HCT116 (cell line): ENCODE measurements around the gene GTF2I. TPM values are rescaled to one million over a fixed set of nuclear protein-coding genes. Genes with fewer than 3 reads are reported as not detected.
"Not testable (repeated sequence)": the region's sequence is repeated elsewhere in the genome, so short reads cannot be mapped to it uniquely, and the experiment has no call there.

Experiments used
- ATAC-seq: fragments of 200-7000 bp; cut with Tn5 transposase; 2 replicates; pipeline ENCODE4 v1.9.1; 2020; ENCODE audit warnings: mild to moderate bottlenecking, moderate library complexity
- BruUV-seq: library from RNA; stranded (reverse); fragments of 400-500 nt; replicated peaks from 2 replicates; lab custom pipeline; 2021; lab: Mats Ljungman, UMichigan
- CTCF ChIA-PET: fragments of 300-600 bp; sonication (Branson Sonifier 250); formaldehyde crosslinking; loops from one replicate; lab custom pipeline; 2021; ENCODE audit warnings: antibody characterized with exemption; lab: Charles Lee
- POLR2A ChIA-PET: fragments of 300-600, 350-600 bp; sonication (Branson Sonifier 250); formaldehyde crosslinking; loops from one replicate; lab custom pipeline; 2021; ENCODE audit warnings: antibody characterized with exemption; lab: Charles Lee
- RAD21 ChIA-PET, 2 experiments: fragments of 300-600 bp; sonication (Branson Sonifier 250); formaldehyde crosslinking; loops; one replicate each; lab custom pipeline; 2023; ENCODE audit warnings: low total read pairs in 2 of 2; ENCODE audit not compliant: uncharacterized antibody in 2 of 2, unreplicated experiment in 2 of 2, low non-redundant PET in 1 of 2; lab: Charles Lee
- DNase-seq: peaks from one replicate; pipeline ENCODE4 v3.0.0-alpha.2; 2010; ENCODE audit warnings: low read depth, low spot score
- H2AFZ ChIP-seq: fragments of 200-600 bp; shearing (Covaris generic), sonication (generic); 2 replicates; pipeline ENCODE4 v1.6.1; 2017; ENCODE audit warnings: low read depth, mixed run types, mixed read lengths, antibody characterized with exemption, low read length; ENCODE audit not compliant: poor library complexity, severe bottlenecking
- H3K27ac ChIP-seq: 2 replicates; pipeline ENCODE4 v1.5.1; 2012; ENCODE audit warnings: low read depth, low read length
- H3K27me3 ChIP-seq: fragments of 200-600 bp; sonication (generic); 2 replicates; pipeline ENCODE4 v1.6.1; 2016; ENCODE audit warnings: mixed run types, low read length, mixed read lengths; ENCODE audit not compliant: insufficient read depth
- H3K36me3 ChIP-seq, 2 experiments: fragments of 200-500 bp in 1 of 2; fragments of 200-600 bp in 1 of 2; sonication (Bioruptor generic) in 1 of 2; sonication (generic) in 1 of 2; 2 replicates each; pipeline versions ENCODE4 v1.5.1 to v1.6.1; 2014 to 2016; ENCODE audit warnings: low read length in 2 of 2, inconsistent platforms in 1 of 2, mixed read lengths in 1 of 2, mixed run types in 1 of 2; ENCODE audit not compliant: insufficient read depth in 2 of 2, control insufficient read depth in 1 of 2
- H3K4me1 ChIP-seq, 2 experiments: fragments of 200-600 bp in 1 of 2; sonication (generic) in 1 of 2; 2 replicates each; pipeline versions ENCODE4 v1.5.1 to v1.6.1; 2012 to 2017; ENCODE audit warnings: low read length in 2 of 2, inconsistent platforms in 1 of 2, mild to moderate bottlenecking in 1 of 2, mixed read lengths in 1 of 2, mixed run types in 1 of 2, moderate library complexity in 1 of 2; ENCODE audit not compliant: insufficient read depth in 2 of 2, control insufficient read depth in 1 of 2
- H3K4me2 ChIP-seq: fragments of 200-600 bp; sonication (generic); 2 replicates; pipeline ENCODE4 v1.6.1; 2017; ENCODE audit warnings: mixed run types, low read length, mixed read lengths
- H3K4me3 ChIP-seq, 2 experiments: fragments of 200-600 bp in 1 of 2; sonication (generic) in 1 of 2; replicated peaks in 1 of 2; 2 replicates each; pipeline ENCODE4 v1.5.1; 2011 to 2016; ENCODE audit warnings: low read length in 2 of 2, control low read depth in 1 of 2, low read depth in 1 of 2, mild to moderate bottlenecking in 1 of 2, mixed read lengths in 1 of 2, mixed run types in 1 of 2
- H3K79me2 ChIP-seq: fragments of 200-600 bp; sonication (generic); 2 replicates; pipeline ENCODE4 v1.6.1; 2017; ENCODE audit warnings: mild to moderate bottlenecking, mixed run types, low read length, moderate library complexity, mixed read lengths; ENCODE audit not compliant: insufficient read depth
- H3K9ac ChIP-seq: fragments of 200-600 bp; sonication (generic); 2 replicates; pipeline ENCODE4 v1.6.1; 2016; ENCODE audit warnings: low read length, mixed read lengths
- H3K9me2 ChIP-seq: fragments of 200-600 bp; sonication (generic), shearing (Covaris generic); 2 replicates; pipeline ENCODE4 v1.6.1; 2017; ENCODE audit warnings: mixed run types, mild to moderate bottlenecking, moderate library complexity; ENCODE audit not compliant: insufficient read depth
- H3K9me3 ChIP-seq, 2 experiments: fragments of 200-500 bp in 1 of 2; fragments of 200-600 bp in 1 of 2; sonication (Bioruptor generic) in 1 of 2; sonication (generic) in 1 of 2; 2 replicates each; pipeline ENCODE4 v1.6.1; 2014 to 2017; ENCODE audit warnings: low read length in 2 of 2, mixed read lengths in 2 of 2, inconsistent platforms in 1 of 2, low read depth in 1 of 2, mild to moderate bottlenecking in 1 of 2, mixed run types in 1 of 2, moderate library complexity in 1 of 2; ENCODE audit not compliant: control insufficient read depth in 1 of 2, insufficient read depth in 1 of 2
- H4K20me1 ChIP-seq: fragments of 200-600 bp; sonication (generic), shearing (Covaris generic); 2 replicates; pipeline ENCODE4 v1.6.1; 2017; ENCODE audit warnings: mixed run types, mild to moderate bottlenecking, moderate library complexity; ENCODE audit not compliant: insufficient read depth
- intact Hi-C: fragments of 100-400 bp; cut with micrococcal nuclease; formaldehyde crosslinking; loops from 2 replicates; pipeline ENCODE4 v1.10.0; 2022
- total RNA-seq: library from RNA; stranded (reverse); gene quantifications from one replicate; pipeline ENCODE4 v1.2.1, GENCODE V29; 2021; ENCODE audit not compliant: unreplicated experiment

The GTF2I gene
- total RNA-seq, 1 experiment from 2014 or later: 164 TPM

DNA sequence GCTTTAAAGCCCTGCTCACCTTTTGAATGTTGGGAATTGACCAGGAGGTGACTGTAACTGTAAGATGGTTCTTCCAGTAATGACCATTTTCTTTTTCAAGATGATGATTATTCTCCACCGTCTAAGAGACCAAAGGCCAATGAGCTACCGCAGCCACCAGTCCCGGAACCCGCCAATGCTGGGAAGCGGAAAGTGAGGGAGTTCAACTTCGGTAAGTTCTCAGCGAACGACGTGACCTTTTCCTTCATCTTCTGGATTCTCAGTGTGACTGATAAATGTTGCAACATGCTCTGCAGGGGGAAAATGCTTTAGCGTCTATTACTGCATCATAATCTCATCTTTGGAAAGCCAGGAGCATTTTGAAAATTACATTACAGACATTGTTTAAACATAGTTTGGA, 71.2 kb downstream of the GTF2I start:
- intact Hi-C loops, H3K36me3 ChIP-seq, H3K79me2 ChIP-seq, H3K4me1 ChIP-seq, H3K27me3 ChIP-seq, H3K4me2 ChIP-seq, BruUV-seq, H2AFZ ChIP-seq, H3K27ac ChIP-seq, H3K9ac ChIP-seq, ATAC-seq, H4K20me1 ChIP-seq, H3K9me2 ChIP-seq, POLR2A ChIA-PET, RAD21 ChIA-PET, CTCF ChIA-PET, H3K9me3 ChIP-seq, DNase-seq, H3K4me3 ChIP-seq: not testable (repeated sequence)

- intact Hi-C loops, H3K9ac ChIP-seq, H3K27me3 ChIP-seq, CTCF ChIA-PET, H4K20me1 ChIP-seq, POLR2A ChIA-PET, H3K9me3 ChIP-seq, DNase-seq, H3K4me1 ChIP-seq, H2AFZ ChIP-seq, H3K4me2 ChIP-seq, BruUV-seq, H3K79me2 ChIP-seq, H3K27ac ChIP-seq, H3K9me2 ChIP-seq, H3K4me3 ChIP-seq, RAD21 ChIA-PET, ATAC-seq, H3K36me3 ChIP-seq: not testable (repeated sequence)
Observed at GRCh38 chr7:74730186-74730585, 72.7 kb downstream of the GTF2I start.

- BruUV-seq: TSS peak; percentile 41
Observed at GRCh38 chr7:74739974-74740703, 82.6 kb downstream of the GTF2I start.

DNA sequence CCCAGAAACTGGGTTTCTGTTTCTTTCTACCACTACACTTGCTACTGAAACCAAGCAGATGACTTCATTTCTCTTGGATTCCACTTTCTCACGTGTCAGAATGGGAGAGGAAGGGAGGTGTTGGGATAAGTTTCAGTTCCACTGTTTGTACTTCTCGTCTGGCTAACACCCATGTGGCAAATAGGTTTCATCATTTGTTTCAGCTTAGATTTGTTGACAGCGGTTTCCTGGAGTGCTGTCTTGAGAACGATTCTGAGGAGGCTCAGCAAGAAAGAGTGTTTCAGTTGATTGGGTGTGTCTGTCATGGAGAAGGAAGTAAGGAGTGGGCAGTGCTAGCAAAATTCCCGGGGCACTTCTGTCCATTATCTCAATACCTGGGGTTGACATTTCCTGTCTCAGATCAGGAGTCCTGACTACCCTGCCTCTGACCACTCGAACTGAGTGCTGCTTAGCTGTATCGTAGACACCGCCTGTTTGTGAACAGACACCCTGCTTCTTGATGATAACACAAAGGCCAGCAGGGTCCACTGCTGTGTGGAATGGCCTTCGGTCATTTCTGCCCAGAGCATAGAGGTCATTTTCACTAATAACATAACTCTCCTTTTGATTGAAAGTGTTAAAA, 86.5 kb downstream of the GTF2I start:
- ATAC-seq, H3K27me3 ChIP-seq, POLR2A ChIA-PET, H3K9me2 ChIP-seq, H3K79me2 ChIP-seq, H3K9me3 ChIP-seq, H3K4me3 ChIP-seq, DNase-seq, H2AFZ ChIP-seq, H3K36me3 ChIP-seq, RAD21 ChIA-PET, H3K4me1 ChIP-seq, H3K27ac ChIP-seq, CTCF ChIA-PET, BruUV-seq, H4K20me1 ChIP-seq, H3K9ac ChIP-seq, intact Hi-C loops, H3K4me2 ChIP-seq: not testable (repeated sequence)

More at GRCh38 chr7:74739974-74740703, 82.6 kb downstream of the GTF2I start:
- H3K9ac ChIP-seq, H3K9me2 ChIP-seq, H4K20me1 ChIP-seq, H2AFZ ChIP-seq, intact Hi-C loops, H3K27me3 ChIP-seq, H3K36me3 ChIP-seq, CTCF ChIA-PET, DNase-seq, H3K9me3 ChIP-seq, H3K4me1 ChIP-seq, H3K4me2 ChIP-seq, RAD21 ChIA-PET, H3K27ac ChIP-seq, ATAC-seq, POLR2A ChIA-PET, H3K4me3 ChIP-seq, H3K79me2 ChIP-seq: not testable (repeated sequence)
